Cardiac muscle cell (in vitro differentiated cells and primary cell): ENCODE measurements around the gene PLB1. TPM values are rescaled to one million over a fixed set of nuclear protein-coding genes. Genes with fewer than 3 reads are reported as not detected.

Experiments
- DNase-seq, 2 donors: peaks; one replicate each; pipeline versions ENCODE4 v3.0.0 to v3.0.0-alpha.2; 2010 to 2017; ENCODE audit warnings: low read depth in 1 of 2, low spot score in 1 of 2
- H3K27ac ChIP-seq: fragments of 200-600 bp; sonication (generic); 2 replicates; pipeline ENCODE4 v1.5.1; 2016
- H3K27me3 ChIP-seq: fragments of 200-600 bp; sonication (generic); 2 replicates; pipeline ENCODE4 v1.6.0; 2016; ENCODE audit warnings: control low read depth
- H3K36me3 ChIP-seq: fragments of 200-600 bp; sonication (generic); 2 replicates; pipeline ENCODE4 v1.5.1; 2016; ENCODE audit warnings: control low read depth
- H3K4me1 ChIP-seq: fragments of 200-600 bp; sonication (generic); 2 replicates; pipeline ENCODE4 v1.8.1; 2017; ENCODE audit warnings: low read depth, mild to moderate bottlenecking, mixed run types
- H3K4me3 ChIP-seq: fragments of 200-600 bp; sonication (generic); 2 replicates; pipeline ENCODE4 v1.5.1; 2016; ENCODE audit warnings: mild to moderate bottlenecking
- H3K9me3 ChIP-seq: fragments of 200-600 bp; sonication (generic); 2 replicates; pipeline ENCODE4 v1.5.1; 2017; ENCODE audit warnings: low read depth, mild to moderate bottlenecking, control low read depth
- polyA plus RNA-seq: library from polyadenylated mRNA; unstranded; fragments of >200 nt; fragmentation: Nextera tagmentation; extraction: Ambion mirVana; gene quantifications from 2 replicates; pipeline ENCODE4 v1.2.1, GENCODE V29; 2016
- total RNA-seq: library from RNA; depleted of rRNA; stranded (reverse); fragments of >200 nt; gene quantifications from 2 replicates; pipeline ENCODE4 v1.2.3, GENCODE V29; 2016
- TF ChIP-seq, protein P1 (sequence below): IDR thresholded peaks from 2 replicates; pipeline ENCODE4 v1.5.1; 2012; ENCODE audit warnings: low read depth, mild to moderate bottlenecking, low read length

The PLB1 gene
- total and polyA plus RNA-seq, 2 experiments from 2014 or later = 1.1 to 1.2 TPM

DNA sequence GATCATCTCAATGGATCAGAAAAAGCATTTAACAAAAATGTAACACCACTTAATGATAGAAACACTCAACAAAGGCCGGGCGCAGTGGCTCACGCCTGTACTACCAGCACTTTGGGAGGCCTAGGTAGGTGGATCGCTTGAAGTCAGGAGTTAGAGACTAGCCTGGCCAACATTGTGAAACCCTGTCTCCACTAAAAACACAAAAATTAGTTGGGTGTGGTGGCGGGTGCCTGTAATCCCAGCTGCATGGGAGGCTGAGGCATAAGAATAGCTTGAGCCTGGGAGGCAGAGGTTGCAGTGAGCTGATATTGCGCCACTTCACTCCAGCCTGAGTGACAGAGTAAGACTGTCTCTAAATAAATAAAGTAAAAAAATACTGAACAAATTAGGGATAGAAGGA, 74.6 kb downstream of the PLB1 start:
- no peaks in the 10 kb centered on the region for H3K9me3 ChIP-seq
- DNase-seq = no peak
- H3K27ac ChIP-seq = no peak overlapping the region
- TF ChIP-seq, protein P1, sequence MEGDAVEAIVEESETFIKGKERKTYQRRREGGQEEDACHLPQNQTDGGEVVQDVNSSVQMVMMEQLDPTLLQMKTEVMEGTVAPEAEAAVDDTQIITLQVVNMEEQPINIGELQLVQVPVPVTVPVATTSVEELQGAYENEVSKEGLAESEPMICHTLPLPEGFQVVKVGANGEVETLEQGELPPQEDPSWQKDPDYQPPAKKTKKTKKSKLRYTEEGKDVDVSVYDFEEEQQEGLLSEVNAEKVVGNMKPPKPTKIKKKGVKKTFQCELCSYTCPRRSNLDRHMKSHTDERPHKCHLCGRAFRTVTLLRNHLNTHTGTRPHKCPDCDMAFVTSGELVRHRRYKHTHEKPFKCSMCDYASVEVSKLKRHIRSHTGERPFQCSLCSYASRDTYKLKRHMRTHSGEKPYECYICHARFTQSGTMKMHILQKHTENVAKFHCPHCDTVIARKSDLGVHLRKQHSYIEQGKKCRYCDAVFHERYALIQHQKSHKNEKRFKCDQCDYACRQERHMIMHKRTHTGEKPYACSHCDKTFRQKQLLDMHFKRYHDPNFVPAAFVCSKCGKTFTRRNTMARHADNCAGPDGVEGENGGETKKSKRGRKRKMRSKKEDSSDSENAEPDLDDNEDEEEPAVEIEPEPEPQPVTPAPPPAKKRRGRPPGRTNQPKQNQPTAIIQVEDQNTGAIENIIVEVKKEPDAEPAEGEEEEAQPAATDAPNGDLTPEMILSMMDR = no peak
- H3K27me3 ChIP-seq = no peaks in the 10 kb centered on the region
- no peaks in the 10 kb centered on the region for H3K4me1 ChIP-seq
- H3K36me3 ChIP-seq = no peaks in the 10 kb centered on the region
- no peak overlapping the region for H3K4me3 ChIP-seq

GRCh38 chr2:28576714-28577113, 80.9 kb downstream of the PLB1 start:
- DNase-seq = no peak
- TF ChIP-seq, protein P1 = no peak
- H3K36me3 ChIP-seq = no peaks in the 10 kb centered on the region
- H3K4me3 ChIP-seq = no peak overlapping the region
- no peaks in the 10 kb centered on the region for H3K9me3 ChIP-seq
- no peaks in the 10 kb centered on the region for H3K27me3 ChIP-seq
- no peaks in the 10 kb centered on the region for H3K4me1 ChIP-seq
- no peak overlapping the region for H3K27ac ChIP-seq

- TF ChIP-seq, protein P1 = no peak
- Histone ChIP-seq H3K4me1 (no peaks in the 10 kb centered on the region), H3K9me3 (no peaks in the 10 kb centered on the region), H3K4me3 (no peak overlapping the region), H3K27ac (no peak overlapping the region), H3K27me3 (no peaks in the 10 kb centered on the region), H3K36me3 (no peaks in the 10 kb centered on the region)
- no peak for DNase-seq
Measured at GRCh38 chr2:28577791-28578680, 82.2 kb downstream of the PLB1 start.

GRCh38 chr2:28578774-28579173, 82.9 kb downstream of the PLB1 start:
- H3K27ac ChIP-seq = no peak overlapping the region
- H3K9me3 ChIP-seq = no peaks in the 10 kb centered on the region
- no peaks in the 10 kb centered on the region for H3K36me3 ChIP-seq
- DNase-seq = no peak
- H3K4me1 ChIP-seq = no peaks in the 10 kb centered on the region
- H3K4me3 ChIP-seq = no peak overlapping the region
- TF ChIP-seq, protein P1 = no peak
- H3K27me3 ChIP-seq = no peaks in the 10 kb centered on the region

GRCh38 chr2:28579606-28580005, 83.7 kb downstream of the PLB1 start:
- H3K9me3 ChIP-seq = no peaks in the 10 kb centered on the region

More at GRCh38 chr2:28579606-28580005, 83.7 kb downstream of the PLB1 start:
- Histone ChIP-seq H3K27me3 (no peaks in the 10 kb centered on the region), H3K4me3 (no peak overlapping the region), H3K4me1 (no peaks in the 10 kb centered on the region), H3K27ac (no peak overlapping the region), H3K36me3 (no peaks in the 10 kb centered on the region)
- TF ChIP-seq, protein P1 = no peak
- no peak for DNase-seq
